HTERT RPE-1 (cell line): ENCODE data around the gene ERH.
"Not testable (repeated sequence)": the region's sequence is repeated elsewhere in the genome, so short reads cannot be mapped to it uniquely, and the experiment has no call there.

Experiments used
- in situ Hi-C: fragments of 300-500 bp; cut with MboI; formaldehyde crosslinking; loops from 4 replicates; pipeline ENCODE4 v1.14.3; 2020; ENCODE audit warnings: low sequenced_read_pairs

ERH gene

GRCh38 chr14:69398053-69398817 lies at the start of gene ERH, which contains the start of gene SLC39A9:
Gene ERH, minus strand, starts transcription at chr14:69398299. Its CDS starts 66 bp downstream, at chr14:69398233.
Gene SLC39A9, plus strand, starts transcription at chr14:69398692. Its CDS starts 678 bp downstream, at chr14:69399370.
- in situ Hi-C loops: no loop called here

- in situ Hi-C loops: no loop called here
These were observed 45.3 kb upstream of the ERH start for GRCh38 chr14:69443296-69443805.

DNA sequence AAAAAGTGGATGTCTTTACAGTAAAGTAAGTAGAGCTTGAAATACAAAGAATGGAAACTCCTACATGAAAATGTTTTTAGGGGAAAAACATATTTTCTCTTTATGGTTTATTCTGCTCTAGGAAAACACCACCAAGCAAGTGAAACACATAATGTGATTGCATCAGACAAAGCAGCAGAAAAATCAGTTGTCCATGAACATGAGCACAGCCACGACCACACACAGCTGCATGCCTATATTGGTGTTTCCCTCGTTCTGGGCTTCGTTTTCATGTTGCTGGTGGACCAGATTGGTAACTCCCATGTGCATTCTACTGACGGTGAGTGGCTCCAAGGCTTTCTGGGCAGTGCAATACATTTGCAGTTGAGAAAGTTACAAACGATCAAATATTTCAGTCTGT lies 43.8 kb upstream of the ERH start:
- in situ Hi-C loops: no loop called here

DNA sequence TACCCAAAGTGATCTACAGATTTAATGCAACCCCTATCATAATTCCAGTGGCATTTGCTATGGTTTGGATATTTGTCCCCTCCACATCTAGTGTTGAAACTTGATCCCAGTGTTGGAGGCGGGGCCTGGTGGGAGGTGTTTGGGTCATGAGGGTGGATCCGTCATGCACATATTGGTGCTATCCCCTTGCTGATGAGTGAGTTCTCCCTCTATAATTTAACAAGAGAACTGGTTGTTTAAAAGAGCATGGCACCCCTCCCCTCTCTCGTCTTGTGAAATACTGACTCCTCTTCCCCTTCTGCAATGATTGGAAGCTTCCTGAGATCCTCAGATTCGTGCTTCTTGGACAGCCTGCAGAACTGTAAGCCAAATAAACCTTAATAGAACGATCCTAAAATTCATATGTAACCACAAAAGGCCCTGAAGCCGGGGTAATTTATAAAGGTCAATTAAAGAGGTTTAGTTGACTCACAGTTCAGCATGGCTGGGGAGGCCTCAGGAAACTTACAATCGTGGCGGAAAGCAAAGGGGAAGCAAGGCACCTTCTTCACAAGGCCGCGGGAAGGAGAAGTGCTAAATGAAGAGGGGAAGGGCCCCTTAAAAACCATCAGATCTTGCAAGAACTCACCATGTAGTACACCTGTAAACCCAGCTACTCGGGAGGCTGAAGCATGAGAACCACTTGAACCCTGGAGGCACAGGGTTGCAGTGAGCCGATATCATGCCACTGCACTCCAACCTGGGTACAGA lies 41.6 kb upstream of the ERH start:
- in situ Hi-C loops: no loop called here

GRCh38 chr14:69432364-69432763 lies 34.3 kb upstream of the ERH start:
- in situ Hi-C loops: no loop called here

GRCh38 chr14:69430306-69430939 lies 32.3 kb upstream of the ERH start:
- in situ Hi-C loops: no loop called here

GRCh38 chr14:69429643-69430042 lies 31.5 kb upstream of the ERH start:
- in situ Hi-C loops: no loop called here

GRCh38 chr14:69428289-69428998 lies 30.3 kb upstream of the ERH start:
- in situ Hi-C loops: no loop called here

DNA sequence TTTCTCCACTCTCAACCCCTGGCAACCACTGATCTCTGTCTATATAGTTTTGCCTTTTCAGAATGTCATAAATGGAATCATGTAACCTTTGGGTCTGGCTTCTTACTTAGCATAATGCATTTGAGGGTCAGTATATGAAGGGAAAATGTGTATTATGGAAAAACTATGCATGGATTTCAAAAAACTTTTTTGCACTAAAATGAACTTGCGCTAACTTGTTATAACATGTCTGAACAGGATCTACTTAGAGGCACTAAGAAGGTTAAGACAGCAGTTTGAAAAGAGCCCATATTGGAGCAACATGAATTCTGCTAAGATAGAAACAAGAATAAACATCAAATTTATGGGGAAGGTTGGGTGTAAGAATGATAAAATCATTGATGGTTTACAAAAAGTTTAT lies 29.5 kb upstream of the ERH start:
- in situ Hi-C loops: no loop called here

- in situ Hi-C loops: no loop called here
These were observed 26.2 kb upstream of the ERH start for GRCh38 chr14:69424149-69424923.

- in situ Hi-C loops: no loop called here
These were observed 25.2 kb upstream of the ERH start for GRCh38 chr14:69423279-69423678.

- in situ Hi-C loops: not testable (repeated sequence)
These were observed 18.0 kb upstream of the ERH start for GRCh38 chr14:69416087-69416486.

- in situ Hi-C loops: no loop called here
These were observed 15.4 kb upstream of the ERH start for GRCh38 chr14:69413483-69413882.

DNA sequence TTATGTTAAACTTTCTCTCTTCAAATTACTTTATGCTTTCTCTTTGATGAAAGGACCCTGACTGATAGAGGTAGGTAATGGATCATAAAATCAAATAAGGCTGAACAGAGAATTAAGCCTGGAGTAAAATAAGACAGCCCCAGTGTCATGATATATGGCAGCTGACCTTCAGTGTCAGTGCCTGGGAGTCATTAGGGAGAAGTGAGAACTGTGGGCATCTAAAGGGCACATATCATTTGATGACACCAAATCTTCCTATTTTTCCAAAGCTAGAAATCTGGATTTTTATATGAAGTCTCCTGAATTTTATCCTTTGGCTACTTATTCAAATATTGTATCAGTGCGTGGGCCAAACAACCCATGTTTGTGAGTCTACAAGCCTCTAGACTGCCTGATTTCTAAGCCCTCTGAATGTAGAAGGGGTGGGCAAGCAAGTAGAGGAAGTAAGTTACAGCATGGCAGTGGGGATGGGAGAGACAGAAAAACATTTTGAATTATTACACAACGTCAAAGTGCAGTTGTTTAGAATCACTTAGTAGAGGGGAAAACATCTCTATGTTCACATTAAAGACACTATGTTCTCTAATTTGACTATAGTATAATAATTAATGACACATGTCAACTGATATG lies 10.3 kb upstream of the ERH start:
- in situ Hi-C loops: no loop called here

- in situ Hi-C loops: no loop called here
These were observed 7.7 kb upstream of the ERH start for GRCh38 chr14:69405762-69406161.

GRCh38 chr14:69404883-69405282 lies 6.8 kb upstream of the ERH start:
- in situ Hi-C loops: no loop called here

- in situ Hi-C loops: no loop called here
These were observed 6.4 kb upstream of the ERH start for GRCh38 chr14:69404478-69404877.

DNA sequence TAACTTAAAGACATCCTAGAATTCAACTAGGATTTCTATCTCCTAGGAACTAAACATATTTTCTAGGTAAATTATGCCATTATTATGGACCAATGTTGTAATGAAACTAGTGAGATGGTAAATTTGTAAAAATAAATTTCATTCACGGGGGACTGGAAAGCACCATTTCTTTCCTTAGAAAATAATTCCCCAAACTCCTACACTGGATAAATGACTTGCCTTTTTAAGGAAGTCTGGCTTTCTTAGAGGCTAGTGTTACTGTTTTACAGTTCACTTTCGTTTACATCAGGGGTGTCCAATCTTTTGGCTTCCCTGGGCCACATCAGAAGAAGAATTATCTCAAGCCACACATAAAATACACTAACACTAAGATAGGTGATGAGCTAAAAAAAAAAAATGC lies 3.7 kb upstream of the ERH start:
- in situ Hi-C loops: no loop called here

- in situ Hi-C loops: no loop called here
These were observed 2.1 kb upstream of the ERH start for GRCh38 chr14:69400154-69400553.

GRCh38 chr14:69399750-69400149 lies 1.7 kb upstream of the ERH start:
- in situ Hi-C loops: no loop called here
